GM19351 (cell line): ENCODE data around the gene PITPNC1.
"Not testable (repeated sequence)": the region's sequence is repeated elsewhere in the genome, so short reads cannot be mapped to it uniquely, and the experiment has no call there.

Source experiments
- ATAC-seq: cut with Tn5 transposase; IDR thresholded peaks from one replicate; pipeline ENCODE4 v1.9.1; 2021; ENCODE audit warnings: mild to moderate bottlenecking, moderate library complexity; ENCODE audit not compliant: unreplicated experiment

The PITPNC1 gene

GRCh38 chr17:67503184-67503583 is 126.1 kb downstream of the PITPNC1 start:
- ATAC-seq = no peak

- no peak for ATAC-seq
Measured at GRCh38 chr17:67503739-67504138, 126.7 kb downstream of the PITPNC1 start.

- ATAC-seq = no peak
Measured at GRCh38 chr17:67504182-67504581, 127.1 kb downstream of the PITPNC1 start.

- no peak for ATAC-seq
Measured at GRCh38 chr17:67506966-67507365, 129.9 kb downstream of the PITPNC1 start.

- ATAC-seq = no peak
Measured at GRCh38 chr17:67509390-67510287, 132.6 kb downstream of the PITPNC1 start.

GRCh38 chr17:67511012-67511411 is 133.9 kb downstream of the PITPNC1 start:
- no peak for ATAC-seq

GRCh38 chr17:67511804-67512203 is 134.7 kb downstream of the PITPNC1 start:
- ATAC-seq = no peak

GRCh38 chr17:67514998-67515397 is 137.9 kb downstream of the PITPNC1 start:
- ATAC-seq = no peak

- ATAC-seq = no peak
Measured at GRCh38 chr17:67515490-67516083, 138.5 kb downstream of the PITPNC1 start.

GRCh38 chr17:67516571-67516970 is 139.5 kb downstream of the PITPNC1 start:
- ATAC-seq = not testable (repeated sequence)

- no peak for ATAC-seq
Measured at GRCh38 chr17:67517325-67517724, 140.2 kb downstream of the PITPNC1 start.

- ATAC-seq = no peak
Measured at GRCh38 chr17:67518876-67519275, 141.8 kb downstream of the PITPNC1 start.

GRCh38 chr17:67519801-67520251 is 142.7 kb downstream of the PITPNC1 start:
- ATAC-seq = no peak

- no peak for ATAC-seq
Measured at GRCh38 chr17:67520252-67520906, 143.3 kb downstream of the PITPNC1 start.

- ATAC-seq = no peak
Measured at GRCh38 chr17:67520916-67521774, 144.1 kb downstream of the PITPNC1 start.

- ATAC-seq = no peak
Measured at GRCh38 chr17:67521775-67522069, 144.6 kb downstream of the PITPNC1 start.

GRCh38 chr17:67523101-67523500 is 146.0 kb downstream of the PITPNC1 start:
- ATAC-seq = no peak

- ATAC-seq = no peak
Measured at GRCh38 chr17:67525239-67526135, 148.4 kb downstream of the PITPNC1 start.

GRCh38 chr17:67526700-67527099 is 149.6 kb downstream of the PITPNC1 start:
- ATAC-seq = no peak
